Endothelial cell of umbilical vein (primary cell): ENCODE data around the gene MYO6. TPM values are rescaled to one million over a fixed set of nuclear protein-coding genes. Genes with fewer than 3 reads are reported as not detected.

Source experiments
- BruUV-seq: library from RNA; stranded (reverse); fragments of 400-500 nt; replicated peaks from 2 replicates; lab custom pipeline; 2021; lab: Mats Ljungman, UMichigan
- CTCF ChIA-PET: fragments of 300-600, 350-600 bp; sonication (Branson Sonifier 250); formaldehyde crosslinking; loops from one replicate; lab custom pipeline; 2021; ENCODE audit warnings: antibody characterized with exemption, inconsistent platforms; lab: Charles Lee
- POLR2A ChIA-PET: fragments of 300-600, 350-600 bp; sonication (Branson Sonifier 250); formaldehyde crosslinking; loops from one replicate; lab custom pipeline; 2021; ENCODE audit warnings: antibody characterized with exemption, inconsistent platforms; lab: Charles Lee
- DNase-seq: peaks from one replicate; pipeline ENCODE4 v3.0.0-alpha.2; 2011; ENCODE audit warnings: low read depth, low spot score
- FAIRE-seq: peaks from 2 replicates; lab custom pipeline; 2011; peaks lifted over from hg19 to GRCh38; lab: Jason Lieb, UNC
- H2AFZ ChIP-seq: 2 replicates; pipeline ENCODE4 v1.6.0; 2012; ENCODE audit warnings: low read depth, low read length, control low read depth, inconsistent platforms
- H3K27ac ChIP-seq: 2 replicates; pipeline ENCODE4 v1.5.1; 2011; ENCODE audit warnings: low read depth, mild to moderate bottlenecking, control low read depth, low read length, moderate library complexity; ENCODE audit not compliant: insufficient read depth
- H3K27me3 ChIP-seq, 2 experiments: 2 replicates each; pipeline versions ENCODE4 v1.6.0 to v1.6.1; 2011; ENCODE audit warnings: low read length in 2 of 2, mixed read lengths in 1 of 2; ENCODE audit not compliant: control insufficient read depth in 2 of 2, insufficient read depth in 2 of 2
- H3K36me3 ChIP-seq, 2 experiments: 2 replicates in 1 of 2; 3 replicates in 1 of 2; pipeline ENCODE4 v1.5.1; 2011; ENCODE audit warnings: low read length in 2 of 2, mild to moderate bottlenecking in 1 of 2, moderate library complexity in 1 of 2; ENCODE audit not compliant: control insufficient read depth in 2 of 2, insufficient read depth in 2 of 2; ENCODE audit errors: extremely low read depth in 1 of 2
- H3K4me1 ChIP-seq: 3 replicates; pipeline ENCODE4 v1.5.1; 2011; ENCODE audit warnings: mild to moderate bottlenecking, low read length; ENCODE audit not compliant: control insufficient read depth, insufficient read depth; ENCODE audit errors: extremely low read depth
- H3K4me2 ChIP-seq: 2 replicates; pipeline ENCODE4 v1.6.1; 2011; ENCODE audit warnings: low read length, control low read depth, mixed read lengths; ENCODE audit not compliant: insufficient read depth
- H3K4me3 ChIP-seq, 3 experiments: fragments of 200-600 bp in 1 of 3; sonication (generic), shearing (Covaris generic) in 1 of 3; replicated peaks in 1 of 3; 2 replicates each; pipeline ENCODE4 v1.5.1; 2011 to 2016; ENCODE audit warnings: control low read depth in 3 of 3, low read length in 3 of 3, mild to moderate bottlenecking in 2 of 3, inconsistent platforms in 1 of 3, low read depth in 1 of 3, moderate library complexity in 1 of 3; ENCODE audit not compliant: insufficient read depth in 1 of 3
- H3K79me2 ChIP-seq: 2 replicates; pipeline ENCODE4 v1.6.0; 2012; ENCODE audit warnings: low read length, inconsistent platforms; ENCODE audit not compliant: control insufficient read depth, insufficient read depth
- H3K9ac ChIP-seq: replicated peaks from 2 replicates; pipeline ENCODE3; 2011; ENCODE audit warnings: low read length, control low read depth; ENCODE audit not compliant: insufficient read depth; ENCODE audit errors: extremely low read depth
- H3K9me1 ChIP-seq: replicated peaks from 3 replicates; pipeline ENCODE4 v1.6.0; 2011; ENCODE audit warnings: mild to moderate bottlenecking, low read length; ENCODE audit not compliant: control insufficient read depth, insufficient read depth; ENCODE audit errors: extremely low read depth
- H3K9me3 ChIP-seq: replicated peaks from 2 replicates; pipeline ENCODE4 v1.5.1; 2012; ENCODE audit warnings: low read length, inconsistent platforms; ENCODE audit not compliant: control insufficient read depth, insufficient read depth
- H4K20me1 ChIP-seq: replicated peaks from 2 replicates; pipeline ENCODE3; 2011; ENCODE audit warnings: mild to moderate bottlenecking, low read length; ENCODE audit not compliant: control insufficient read depth, insufficient read depth; ENCODE audit errors: extremely low read depth
- CTCF ChIP-seq, 2 donors: IDR thresholded peaks; 1 replicate in 1 of 2; 2 replicates in 1 of 2; pipeline ENCODE4 v1.5.1; 2011; ENCODE audit warnings: low read length in 2 of 2, mild to moderate bottlenecking in 2 of 2, moderate library complexity in 2 of 2, control low read depth in 1 of 2, inconsistent platforms in 1 of 2, low read depth in 1 of 2; ENCODE audit not compliant: insufficient read depth in 1 of 2; ENCODE audit errors: extremely low read depth in 1 of 2
- EZH2 ChIP-seq: IDR thresholded peaks from 2 replicates; pipeline ENCODE4 v1.6.1; 2012; ENCODE audit warnings: borderline replicate concordance, low read depth, mild to moderate bottlenecking, moderate library complexity, low read length, inconsistent platforms; ENCODE audit not compliant: severe bottlenecking
- FOS ChIP-seq: IDR thresholded peaks from 2 replicates; pipeline ENCODE4 v1.6.1; 2011; ENCODE audit warnings: mild to moderate bottlenecking, low read length, moderate library complexity, borderline replicate concordance; ENCODE audit not compliant: insufficient read depth
- GATA2 ChIP-seq: IDR thresholded peaks from 2 replicates; pipeline ENCODE4 v1.7.0; 2011; ENCODE audit warnings: low read depth, mild to moderate bottlenecking, moderate library complexity, mixed read lengths, low read length; ENCODE audit not compliant: insufficient read length, insufficient read depth
- JUN ChIP-seq: IDR thresholded peaks from 2 replicates; pipeline ENCODE4 v1.6.1; 2011; ENCODE audit warnings: borderline replicate concordance, low read depth; ENCODE audit not compliant: insufficient read length, insufficient read depth
- MAX ChIP-seq: IDR thresholded peaks from 2 replicates; pipeline ENCODE4 v1.6.1; 2011; ENCODE audit not compliant: insufficient read depth, insufficient read length
- MYC ChIP-seq: IDR thresholded peaks from one replicate; pipeline ENCODE4 v1.6.1; 2011; ENCODE audit warnings: mild to moderate bottlenecking, low read depth, low read length
- POLR2A ChIP-seq: IDR thresholded peaks from 2 replicates; pipeline ENCODE4 v1.6.1; 2012; ENCODE audit warnings: low read depth, mild to moderate bottlenecking, control low read depth, low read length
- POLR2AphosphoS5 ChIP-seq: IDR thresholded peaks from 2 replicates; pipeline ENCODE4 v1.6.1; 2012; ENCODE audit warnings: low read depth, mild to moderate bottlenecking, control low read depth, low read length, moderate library complexity; ENCODE audit not compliant: insufficient read depth
- dilution Hi-C: fragments of 300-500 bp; cut with MboI; formaldehyde crosslinking; loops from one replicate; pipeline ENCODE4 v1.15.0; 2019; ENCODE audit warnings: low sequenced_read_pairs; ENCODE audit not compliant: extremely low pct_ligation_motif_present
- intact Hi-C: fragments of 100-400 bp; cut with micrococcal nuclease; formaldehyde crosslinking; loops from one replicate; pipeline ENCODE4 v1.10.0; 2022
- polyA plus RNA-seq, 4 experiments: library from polyadenylated mRNA; depleted of rRNA in 3 of 4; stranded (reverse) in 3 of 4; unstranded in 1 of 4; fragments of >200 nt; gene quantifications; 2 replicates each; pipeline versions ENCODE4 v1.2.1 to v1.2.3, GENCODE V29; 2011 to 2012; ENCODE audit warnings: missing spikeins in 1 of 4
- total RNA-seq: library from RNA; stranded (reverse); gene quantifications from 2 replicates; pipeline ENCODE4 v1.2.3, GENCODE V29; 2021

Gene MYO6
- total and polyA plus RNA-seq, 2 donors (not counting 3 experiments of a cell fraction or from before 2014, with no cell fraction given) = 15.5 to 68.0 TPM

- intact Hi-C loops (no loop called here), dilution Hi-C loops (no loop called here)
- Histone ChIP-seq H2AFZ (no peak overlapping the region), H3K9me3 (no peaks in the 10 kb centered on the region), H4K20me1 (no peaks in the 10 kb centered on the region), H3K4me2 (no peak overlapping the region), H3K9me1 (no peaks in the 10 kb centered on the region), H3K9ac (no peak overlapping the region), H3K36me3 (no peaks in the 10 kb centered on the region), H3K27ac (no peak overlapping the region), H3K4me1 (peaks cover 12% of the 10 kb centered on the region), H3K79me2 (peaks cover 12% of the 10 kb centered on the region), H3K4me3 (no peak overlapping the region), H3K27me3 (no peaks in the 10 kb centered on the region)
- ChIA-PET POLR2A (no interaction called here), CTCF (interaction anchor here (0.6 kb wide), 1 partner anchor 20 kb away, joined by 3 read pairs; no protein-coding TSS in a partner anchor)
- DNase-seq (no peak), FAIRE-seq (no peak)
- TF ChIP-seq POLR2A (no peak), POLR2AphosphoS5 (no peak), GATA2 (no peak), MAX (no peak), MYC (no peak), FOS (no peak), JUN (no peak), EZH2 (no peak), CTCF (IDR thresholded peaks at IDR 0.05; ENCODE audit: extremely low read depth in 1 of 2, insufficient read depth in 1 of 2, low read depth in 1 of 2, low read length in 2 of 2) (no peak)
- BruUV-seq = no TSS peak
These were observed 3.6 kb upstream of the MYO6 start for GRCh38 chr6:75745404-75745803.
